GM18520 (cell line): ENCODE measurements around the gene RNF128.
"Not testable (repeated sequence)": the region's sequence is repeated elsewhere in the genome, so short reads cannot be mapped to it uniquely, and the experiment has no call there.

Experiments used
- ATAC-seq: cut with Tn5 transposase; IDR thresholded peaks from one replicate; pipeline ENCODE4 v1.9.1; 2021; ENCODE audit not compliant: unreplicated experiment

The RNF128 gene

DNA sequence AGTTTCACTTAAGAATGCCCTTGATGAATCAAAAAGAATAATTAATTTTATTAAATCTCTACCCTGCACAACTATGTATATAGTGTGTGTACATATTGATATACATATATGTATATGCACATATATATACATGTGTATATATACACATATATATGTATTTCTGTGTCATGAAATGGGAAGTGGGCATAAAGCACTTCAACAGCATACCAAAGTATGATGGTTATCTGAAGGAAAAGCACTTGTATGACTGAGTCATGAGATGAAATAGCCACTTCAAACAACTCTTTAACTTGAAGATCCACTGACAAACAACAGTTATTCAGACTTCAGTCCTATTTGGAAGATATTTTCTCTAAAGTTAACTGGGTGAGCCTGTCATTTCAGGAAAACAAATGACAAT is 16.3 kb downstream of the RNF128 start:
- no peak for ATAC-seq

DNA sequence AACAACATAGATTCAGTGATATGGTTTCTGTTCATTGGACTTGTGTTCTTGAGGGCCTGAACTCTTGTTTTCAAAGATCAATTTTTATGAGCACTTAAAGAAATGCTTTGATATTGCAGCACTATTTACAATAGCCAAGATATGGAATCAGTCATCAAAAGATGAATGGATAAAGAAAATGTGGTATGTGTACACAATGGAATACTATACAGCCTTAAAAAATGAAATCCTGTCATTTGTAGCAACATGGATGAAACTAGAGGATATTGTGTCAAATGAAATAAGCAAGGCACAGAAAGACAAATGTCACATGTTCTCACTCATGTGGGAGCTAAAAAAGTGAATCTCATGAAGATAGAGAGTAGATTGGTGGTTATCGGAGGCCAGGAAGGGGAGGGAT is 21.9 kb downstream of the RNF128 start:
- ATAC-seq = no peak

DNA sequence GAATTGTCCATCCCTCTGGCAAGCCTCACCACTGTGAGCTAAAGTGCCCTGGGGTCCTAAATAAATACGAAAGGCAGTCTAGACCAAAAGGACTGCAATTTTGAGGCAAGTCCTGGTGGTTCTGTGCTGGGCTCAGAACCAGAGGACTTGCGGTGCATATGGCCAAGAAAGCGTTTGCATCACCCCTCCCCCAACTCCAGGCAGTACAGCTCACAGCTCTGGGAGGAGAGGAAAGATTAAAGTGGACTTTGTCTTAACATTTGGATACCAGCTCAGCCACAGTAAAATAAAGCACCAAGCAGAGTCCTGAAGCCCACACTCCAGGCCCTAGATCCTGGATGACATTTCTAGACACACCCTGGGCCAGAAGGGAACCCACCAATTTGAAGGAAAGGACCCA is 24.9 kb downstream of the RNF128 start:
- no peak for ATAC-seq

DNA sequence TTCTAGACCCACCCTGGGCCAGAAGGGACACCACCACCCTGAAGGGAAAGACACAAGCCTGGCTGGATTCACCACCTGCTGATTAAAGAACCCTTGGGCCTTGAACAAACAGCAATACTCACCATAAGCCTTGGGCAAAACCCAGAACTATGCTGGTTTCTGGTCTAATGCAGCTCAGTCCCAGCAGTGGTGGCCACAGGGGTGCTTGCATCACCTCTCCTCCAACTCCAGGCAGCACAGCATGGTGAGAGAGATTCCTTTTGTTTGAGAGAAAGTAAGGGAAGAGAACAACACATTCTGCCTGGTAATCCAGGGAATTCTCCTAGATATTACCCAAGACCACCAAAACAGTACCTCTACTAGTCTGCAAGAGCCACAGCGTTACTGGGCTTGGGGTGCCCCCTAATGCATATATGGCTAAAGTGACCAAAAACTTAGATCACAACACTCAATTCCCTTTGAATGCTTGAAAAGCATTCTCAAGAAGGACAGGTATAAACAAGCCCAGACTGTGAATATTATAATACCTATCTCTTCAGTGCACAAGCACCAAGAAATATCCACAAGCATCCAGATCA is 25.7 kb downstream of the RNF128 start:
- ATAC-seq = no peak

DNA sequence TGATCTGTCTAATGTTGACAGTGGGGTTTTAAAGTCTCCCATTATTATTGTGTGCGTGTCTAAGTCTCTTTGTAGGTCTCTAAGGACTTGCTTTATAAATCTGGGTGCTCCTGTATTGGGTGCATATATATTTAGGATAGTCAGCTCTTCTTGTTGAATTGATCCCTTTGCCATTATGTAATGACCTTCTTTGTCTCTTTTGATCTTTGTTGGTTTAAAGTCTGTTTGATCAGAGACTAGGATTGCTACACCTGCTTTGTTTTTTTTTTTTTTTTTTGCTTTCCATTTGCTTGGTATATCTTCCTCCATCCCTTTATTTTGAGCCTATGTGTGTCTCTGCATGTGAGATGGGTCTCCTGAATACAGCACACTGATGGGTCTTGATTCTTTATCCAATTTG is 42.8 kb downstream of the RNF128 start:
- not testable (repeated sequence) for ATAC-seq

DNA sequence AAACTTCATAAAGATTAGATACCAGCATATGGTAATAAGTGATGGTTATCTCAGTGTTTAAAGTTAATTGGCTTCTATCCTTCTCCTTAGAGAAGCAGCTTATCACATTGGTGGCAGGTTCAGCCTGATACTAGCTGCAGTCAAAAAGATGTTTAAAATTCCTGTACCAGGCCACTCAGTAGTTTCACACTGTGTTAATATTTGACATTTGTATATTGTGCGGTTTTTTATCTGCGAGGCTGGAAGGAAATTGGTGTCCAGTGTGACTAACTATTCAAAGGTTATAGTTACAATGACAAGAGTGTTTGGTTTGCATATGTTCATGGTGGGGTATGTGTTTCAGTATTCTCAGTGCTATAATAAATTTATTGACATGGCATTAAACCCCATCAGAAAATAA is 48.5 kb downstream of the RNF128 start:
- no peak for ATAC-seq

DNA sequence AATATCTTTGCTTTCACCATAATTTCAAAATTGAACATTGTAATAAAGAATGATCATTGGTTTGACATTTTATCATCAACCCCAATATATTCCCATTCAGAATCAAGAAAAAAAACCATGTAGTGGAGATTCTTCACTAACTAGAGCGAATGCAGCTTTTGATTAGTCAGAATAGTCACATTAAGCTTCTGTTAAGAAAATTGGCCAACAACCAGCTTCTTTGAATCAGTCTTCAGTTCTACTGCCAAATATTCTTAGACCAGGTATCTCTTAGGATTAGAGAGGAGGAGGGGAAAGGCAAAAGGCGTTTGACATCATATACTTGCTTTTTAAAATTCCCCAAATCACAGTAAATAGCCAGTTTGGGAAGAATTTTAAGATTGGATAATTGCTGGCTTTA is 53.8 kb downstream of the RNF128 start:
- ATAC-seq = no peak

DNA sequence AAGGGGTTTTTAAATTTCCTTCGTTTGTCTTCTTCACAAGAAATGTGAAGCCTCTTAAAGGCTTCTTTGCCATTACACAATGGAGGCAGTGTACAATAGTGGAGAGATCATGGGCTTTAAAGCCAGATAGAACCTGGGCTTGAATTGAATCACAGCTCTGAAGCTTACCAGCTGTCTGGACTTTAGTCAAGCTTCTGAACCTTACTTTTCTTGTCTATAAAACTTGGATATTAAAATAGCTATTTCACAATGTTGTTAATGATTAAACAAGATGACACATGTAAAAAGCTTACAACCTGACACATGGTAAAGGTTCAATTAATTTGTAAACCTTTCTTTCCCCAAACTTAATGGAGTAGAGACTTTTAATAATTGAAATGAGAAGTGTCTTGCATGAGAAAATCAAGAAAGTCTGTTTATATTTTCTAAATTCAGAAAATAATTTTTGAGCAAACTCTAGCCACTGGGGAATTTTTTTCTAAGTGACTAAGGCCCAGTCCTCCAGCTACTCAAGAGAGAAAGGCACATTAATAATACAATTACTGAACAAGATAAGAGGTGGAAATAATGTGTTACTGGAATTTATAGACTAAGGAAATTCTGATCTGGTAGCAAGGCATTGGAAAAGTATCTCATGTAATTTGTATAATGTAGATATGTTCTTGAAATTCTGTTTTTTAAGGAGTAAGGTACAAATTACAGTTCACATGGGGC is 54.3 kb downstream of the RNF128 start:
- no peak for ATAC-seq

DNA sequence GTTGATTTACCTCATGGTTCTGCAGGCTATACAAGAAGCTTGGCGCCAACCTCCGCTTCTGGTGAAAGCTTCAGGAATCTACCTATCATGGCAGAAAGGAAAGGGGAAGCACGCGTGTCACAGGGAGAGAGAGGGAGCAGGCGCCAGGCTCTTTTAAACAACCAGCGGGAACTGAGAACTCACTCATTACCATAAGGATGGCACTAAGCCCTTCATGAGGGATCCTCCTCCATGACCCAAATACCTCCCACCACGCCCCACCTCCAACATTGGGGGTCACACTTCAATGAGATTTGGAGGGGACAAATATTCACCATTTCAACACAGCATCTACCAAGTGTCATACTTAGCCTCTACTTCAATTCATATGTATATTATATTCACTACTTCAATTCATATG is 57.2 kb downstream of the RNF128 start:
- ATAC-seq = no peak

DNA sequence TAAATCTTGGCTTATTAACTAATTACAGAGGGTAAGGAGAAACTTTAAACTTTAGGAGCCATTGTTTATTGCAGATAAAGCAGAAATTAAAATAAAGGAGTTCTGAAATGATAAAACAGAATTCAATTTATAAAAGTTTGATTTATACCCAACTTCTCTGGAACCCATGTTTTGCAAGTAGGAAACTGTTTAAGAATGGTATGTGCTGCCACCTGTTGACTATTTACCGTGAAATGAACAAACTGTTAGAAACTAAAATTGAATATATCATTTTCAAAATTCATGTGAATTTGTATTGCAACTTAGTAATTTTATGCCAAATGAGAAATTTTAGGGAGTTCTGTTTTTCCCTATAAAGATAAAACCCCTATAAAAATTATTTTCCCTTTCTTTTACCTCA is 65.0 kb downstream of the RNF128 start:
- no peak for ATAC-seq

DNA sequence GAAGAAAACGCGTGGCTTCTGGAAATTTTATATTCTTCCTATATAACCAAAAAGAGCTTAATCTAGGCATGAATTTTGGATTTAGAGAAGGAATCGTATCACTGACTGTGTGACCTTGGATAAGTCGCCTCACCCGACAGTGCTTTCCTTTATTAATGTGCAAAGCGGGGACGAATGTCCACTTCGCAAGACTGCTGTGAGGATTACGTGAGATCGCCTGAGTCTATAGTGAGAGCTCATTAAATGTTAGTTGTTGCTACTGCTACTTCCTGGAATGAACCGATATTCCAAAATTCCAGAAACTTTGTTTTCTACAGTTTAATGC is 75.5 kb downstream of the RNF128 start:
- ATAC-seq = no peak

DNA sequence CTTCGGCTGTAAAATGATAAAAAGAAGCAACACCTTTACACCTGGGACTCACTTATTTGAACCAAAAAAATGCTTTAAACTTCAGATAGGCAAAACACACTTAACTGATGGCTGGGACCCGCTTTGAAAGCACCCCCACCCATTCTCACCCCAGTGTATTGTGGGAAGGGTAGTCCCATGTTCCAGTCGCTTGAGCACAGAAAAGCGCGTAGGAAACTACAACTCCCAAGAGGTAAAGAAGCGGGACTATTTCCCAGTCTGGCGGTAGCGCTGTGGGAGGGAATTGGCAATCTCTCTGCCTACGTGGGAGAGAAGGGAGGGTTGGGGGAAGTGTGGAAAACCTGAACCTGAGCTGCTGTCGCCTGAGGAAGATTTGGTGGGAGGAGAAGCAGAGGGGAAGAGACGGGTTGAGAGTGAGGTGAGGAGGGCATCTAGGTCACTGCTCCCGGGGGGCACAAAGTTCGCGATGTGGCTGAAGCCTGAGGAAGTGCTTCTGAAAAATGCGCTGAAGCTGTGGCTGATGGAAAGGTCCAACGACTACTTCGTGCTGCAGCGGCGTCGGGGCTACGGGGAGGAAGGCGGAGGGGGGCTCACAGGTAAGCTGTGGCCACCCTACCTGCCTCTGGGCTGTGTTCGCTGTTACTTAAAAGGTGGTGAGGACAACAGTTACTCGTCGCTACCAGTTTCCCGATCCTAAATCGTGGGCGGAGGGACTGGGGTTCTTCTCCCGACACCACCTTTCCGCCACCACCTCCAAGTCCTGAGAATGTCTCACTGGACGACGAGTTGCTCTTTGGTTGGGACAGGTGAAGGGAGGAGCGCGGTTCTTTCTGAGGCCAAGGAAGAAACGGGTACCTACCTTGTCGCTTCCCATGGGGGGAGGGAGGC is 76.1 kb downstream of the RNF128 start, which contains the start of gene TBC1D8B:
TSS of gene TBC1D8B (plus strand) at position 286 of the 888 bp plus-strand sequence. CDS start at position 467, 181 bp downstream.
- ATAC-seq = peak; percentile 89

DNA sequence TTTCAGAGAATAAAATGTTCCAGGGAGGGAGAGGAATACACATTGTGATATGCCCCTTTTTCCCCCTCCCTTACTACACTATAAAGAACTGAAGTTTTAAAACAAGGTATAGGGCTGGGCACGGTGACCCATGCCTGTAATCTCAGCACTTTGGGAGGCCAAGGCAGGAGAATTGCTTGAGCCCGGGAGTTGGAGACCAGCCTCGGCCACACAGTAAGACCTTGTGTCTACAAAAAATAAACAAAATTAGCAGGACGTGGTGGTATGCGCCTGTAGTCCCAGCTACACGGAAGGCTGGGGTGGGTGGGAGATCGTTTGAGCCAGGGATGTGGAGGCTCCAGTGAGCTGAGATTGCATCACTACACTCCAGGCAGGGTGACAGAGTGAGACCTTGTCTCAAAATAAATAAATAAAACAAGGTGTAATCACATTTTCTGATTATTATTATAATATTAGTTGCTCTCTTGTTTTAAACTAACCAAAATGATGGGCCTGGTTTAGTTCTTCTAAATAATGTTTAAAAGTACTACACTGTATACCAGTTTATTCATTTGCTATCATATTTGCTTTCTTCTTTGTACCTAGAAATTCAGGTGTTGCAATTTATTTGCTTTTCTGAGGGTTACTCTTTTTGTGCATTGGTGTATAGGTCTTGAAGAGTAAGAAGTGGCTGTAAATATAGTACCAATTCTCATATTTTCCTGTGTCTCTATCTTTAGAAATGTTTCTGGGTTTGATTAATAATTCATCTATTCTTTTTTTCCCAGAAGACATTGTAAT is 84.8 kb downstream of the RNF128 start:
- no peak for ATAC-seq

DNA sequence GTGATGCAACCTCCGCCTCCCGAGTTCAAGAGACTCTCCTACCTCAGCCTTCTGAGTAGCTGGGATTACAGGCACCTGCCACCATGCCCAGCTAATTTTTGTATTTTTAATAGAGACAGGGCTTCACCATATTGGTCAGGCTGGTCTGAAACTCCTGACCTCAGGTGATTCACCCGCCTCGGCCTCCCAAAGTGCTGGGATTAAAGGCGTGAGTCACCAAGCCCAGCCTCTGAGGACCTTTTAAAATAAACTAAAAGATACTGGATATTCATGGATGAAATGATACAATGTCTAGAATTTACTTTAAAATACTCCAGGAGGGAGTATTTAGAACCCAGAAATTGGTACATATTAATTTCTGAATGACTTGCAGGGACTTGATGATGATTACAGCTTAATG is 86.4 kb downstream of the RNF128 start:
- ATAC-seq = not testable (repeated sequence)

DNA sequence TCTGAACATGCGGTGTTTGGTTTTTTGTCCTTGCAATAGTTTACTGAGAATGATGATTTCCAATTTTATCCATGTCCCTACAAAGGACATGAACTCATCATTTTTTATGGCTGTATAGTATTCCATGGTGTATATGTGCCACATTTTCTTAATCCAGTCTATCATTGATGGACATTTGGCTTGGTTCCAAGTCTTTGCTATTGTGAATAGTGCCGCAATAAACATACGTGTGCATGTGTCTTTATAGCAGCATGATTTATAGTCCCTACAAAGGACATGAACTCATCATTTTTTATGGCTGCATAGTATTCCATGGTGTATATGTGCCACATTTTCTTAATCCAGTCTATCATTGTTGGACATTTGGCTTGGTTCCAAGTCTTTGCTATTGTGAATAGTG is 87.6 kb downstream of the RNF128 start:
- not testable (repeated sequence) for ATAC-seq
